GM20431 (cell line): Measurements from ENCODE around the gene RNASET2.

Source experiments
- in situ Hi-C: fragments of 300-500 bp; cut with MseI, MboI; formaldehyde crosslinking; loops from one replicate; pipeline ENCODE4 v1.15.0; 2020; ENCODE audit warnings: low sequenced_read_pairs; ENCODE audit not compliant: unreplicated experiment

Gene RNASET2

GRCh38 chr6:166956444-166957086, at the start of gene RNASET2:
Gene RNASET2, minus strand, starts transcription at chr6:166956550. Its CDS starts 368 bp downstream, at chr6:166956182.
- in situ Hi-C loops = no loop called here

GRCh38 chr6:167005350-167006159, 49.2 kb upstream of the RNASET2 start:
- in situ Hi-C loops = loop anchor here (25.0 kb wide), 1 partner anchor 132 kb away; no protein-coding TSS in a partner anchor

- in situ Hi-C loops = loop anchor here (25.0 kb wide), 1 partner anchor 137 kb away; no protein-coding TSS in a partner anchor
Measured at GRCh38 chr6:167000759-167001158, 44.4 kb upstream of the RNASET2 start.

- in situ Hi-C loops = loop anchor here (25.0 kb wide), 1 partner anchor 137 kb away; no protein-coding TSS in a partner anchor
Measured at GRCh38 chr6:166999884-167000253, 43.5 kb upstream of the RNASET2 start.

GRCh38 chr6:166999145-166999883, 43.0 kb upstream of the RNASET2 start, which contains the start of gene CEP43:
Gene CEP43, plus strand, starts transcription at chr6:166999397. Its CDS starts 16 bp downstream, at chr6:166999413.
- in situ Hi-C loops = no loop called here

- in situ Hi-C loops = no loop called here
Measured at GRCh38 chr6:166998256-166999144, 42.1 kb upstream of the RNASET2 start.

- in situ Hi-C loops = no loop called here
Measured at GRCh38 chr6:166997768-166998255, 41.5 kb upstream of the RNASET2 start.

GRCh38 chr6:166997348-166997747, 41.0 kb upstream of the RNASET2 start:
- in situ Hi-C loops = no loop called here

- in situ Hi-C loops = no loop called here
Measured at GRCh38 chr6:166996406-166996805, 40.1 kb upstream of the RNASET2 start.

- in situ Hi-C loops = no loop called here
Measured at GRCh38 chr6:166989427-166990032, 33.2 kb upstream of the RNASET2 start.

- in situ Hi-C loops = no loop called here
Measured at GRCh38 chr6:166988674-166989201, 32.4 kb upstream of the RNASET2 start.

- in situ Hi-C loops = no loop called here
Measured at GRCh38 chr6:166987930-166988329, 31.6 kb upstream of the RNASET2 start.

GRCh38 chr6:166987448-166987847, 31.1 kb upstream of the RNASET2 start:
- in situ Hi-C loops = no loop called here

GRCh38 chr6:166980738-166981137, 24.4 kb upstream of the RNASET2 start:
- in situ Hi-C loops = no loop called here

GRCh38 chr6:166977621-166978525, 21.5 kb upstream of the RNASET2 start:
- in situ Hi-C loops = no loop called here

GRCh38 chr6:166976636-166977035, 20.3 kb upstream of the RNASET2 start:
- in situ Hi-C loops = no loop called here

GRCh38 chr6:166972101-166972500, 15.8 kb upstream of the RNASET2 start:
- in situ Hi-C loops = no loop called here

- in situ Hi-C loops = no loop called here
Measured at GRCh38 chr6:166971271-166971670, 14.9 kb upstream of the RNASET2 start.
